AG09309 (cell line): ENCODE results near the gene ERBB2.
"Not testable (repeated sequence)": the region's sequence is repeated elsewhere in the genome, so short reads cannot be mapped to it uniquely, and the experiment has no call there.

Experiments used
- DNase-seq: peaks from one replicate; pipeline ENCODE4 v3.0.0-alpha.2; 2010; ENCODE audit warnings: low read depth
- H3K4me3 ChIP-seq: 2 replicates; pipeline ENCODE4 v1.5.1; 2011; ENCODE audit warnings: mild to moderate bottlenecking, low read depth, low read length, moderate library complexity; ENCODE audit not compliant: control insufficient read depth
- TF ChIP-seq, protein P1 (sequence below): IDR thresholded peaks from 2 replicates; pipeline ENCODE4 v1.5.1; 2011; ENCODE audit warnings: mild to moderate bottlenecking, low read depth, low read length, inconsistent platforms; ENCODE audit not compliant: insufficient read depth, control insufficient read depth; ENCODE audit errors: missing control alignments

Gene ERBB2

GRCh38 chr17:39722104-39722503 lies 22.2 kb downstream of the ERBB2 start:
- TF ChIP-seq, protein P1, sequence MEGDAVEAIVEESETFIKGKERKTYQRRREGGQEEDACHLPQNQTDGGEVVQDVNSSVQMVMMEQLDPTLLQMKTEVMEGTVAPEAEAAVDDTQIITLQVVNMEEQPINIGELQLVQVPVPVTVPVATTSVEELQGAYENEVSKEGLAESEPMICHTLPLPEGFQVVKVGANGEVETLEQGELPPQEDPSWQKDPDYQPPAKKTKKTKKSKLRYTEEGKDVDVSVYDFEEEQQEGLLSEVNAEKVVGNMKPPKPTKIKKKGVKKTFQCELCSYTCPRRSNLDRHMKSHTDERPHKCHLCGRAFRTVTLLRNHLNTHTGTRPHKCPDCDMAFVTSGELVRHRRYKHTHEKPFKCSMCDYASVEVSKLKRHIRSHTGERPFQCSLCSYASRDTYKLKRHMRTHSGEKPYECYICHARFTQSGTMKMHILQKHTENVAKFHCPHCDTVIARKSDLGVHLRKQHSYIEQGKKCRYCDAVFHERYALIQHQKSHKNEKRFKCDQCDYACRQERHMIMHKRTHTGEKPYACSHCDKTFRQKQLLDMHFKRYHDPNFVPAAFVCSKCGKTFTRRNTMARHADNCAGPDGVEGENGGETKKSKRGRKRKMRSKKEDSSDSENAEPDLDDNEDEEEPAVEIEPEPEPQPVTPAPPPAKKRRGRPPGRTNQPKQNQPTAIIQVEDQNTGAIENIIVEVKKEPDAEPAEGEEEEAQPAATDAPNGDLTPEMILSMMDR = no peak
- no peak overlapping the region for H3K4me3 ChIP-seq
- DNase-seq = no peak

GRCh38 chr17:39722965-39723848 lies 23.3 kb downstream of the ERBB2 start:
- TF ChIP-seq, protein P1 = no peak
- no peak overlapping the region for H3K4me3 ChIP-seq
- no peak for DNase-seq

GRCh38 chr17:39724731-39725130 lies 24.9 kb downstream of the ERBB2 start:
- DNase-seq = no peak
- no peak overlapping the region for H3K4me3 ChIP-seq
- TF ChIP-seq, protein P1 = no peak

GRCh38 chr17:39725923-39726322 lies 26.1 kb downstream of the ERBB2 start:
- H3K4me3 ChIP-seq, DNase-seq: not testable (repeated sequence)

DNA sequence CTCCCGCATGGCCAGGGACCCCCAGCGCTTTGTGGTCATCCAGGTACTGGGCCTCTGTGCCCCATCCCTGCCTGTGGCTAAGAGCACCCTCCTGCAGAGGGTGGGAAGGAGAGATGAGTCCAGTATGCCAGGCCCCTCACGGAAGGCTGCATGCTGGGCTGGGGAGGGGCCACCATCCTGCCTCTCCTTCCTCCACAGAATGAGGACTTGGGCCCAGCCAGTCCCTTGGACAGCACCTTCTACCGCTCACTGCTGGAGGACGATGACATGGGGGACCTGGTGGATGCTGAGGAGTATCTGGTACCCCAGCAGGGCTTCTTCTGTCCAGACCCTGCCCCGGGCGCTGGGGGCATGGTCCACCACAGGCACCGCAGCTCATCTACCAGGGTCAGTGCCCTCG lies 26.8 kb downstream of the ERBB2 start:
- TF ChIP-seq, protein P1 = no peak
- no peak for DNase-seq
- no peak overlapping the region for H3K4me3 ChIP-seq

GRCh38 chr17:39727556-39727955 lies 27.7 kb downstream of the ERBB2 start:
- TF ChIP-seq, protein P1 = no peak
- H3K4me3 ChIP-seq = no peak overlapping the region
- DNase-seq = no peak

DNA sequence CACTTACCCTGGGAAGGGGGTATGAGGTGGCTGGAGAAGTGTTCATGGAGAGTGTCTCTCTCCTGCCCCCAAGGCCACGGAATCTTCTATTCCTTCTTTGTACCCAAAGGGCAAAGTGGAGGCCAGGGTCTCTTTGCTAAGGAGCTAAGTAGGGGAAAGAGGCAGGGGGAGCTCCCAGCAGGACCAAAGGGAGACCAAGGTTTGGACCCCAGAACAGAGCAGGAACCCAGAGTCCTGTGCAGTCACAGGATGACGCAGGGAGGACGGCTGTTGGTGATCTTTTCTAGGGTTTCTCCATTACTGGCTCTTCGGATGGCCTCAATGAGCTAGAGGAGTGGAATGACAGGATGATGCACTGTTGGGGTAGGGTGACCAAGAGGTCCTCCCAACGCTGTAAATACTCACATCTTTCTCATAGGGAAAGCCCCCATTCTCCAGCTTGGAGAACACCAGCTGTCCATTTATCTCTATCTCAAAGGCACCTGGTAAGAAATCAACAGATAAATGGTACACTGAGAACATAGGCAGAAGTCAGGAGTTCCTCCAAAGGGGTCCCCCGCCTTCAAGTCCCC lies 29.5 kb downstream of the ERBB2 start:
- peak overlapping the region; percentile 73 for H3K4me3 ChIP-seq
- DNase-seq = no peak
- TF ChIP-seq, protein P1 = no peak
